ENCODE measurements around the gene CRTC2. TPM values are rescaled to one million over a fixed set of nuclear protein-coding genes. Genes with fewer than 3 reads are reported as not detected.

CRTC2 gene
- polyA plus RNA-seq, 2 donors = 17.0 to 36.8 TPM

- WGBS, 2 donors = 90 to 91% methylated on average over 11 of the region's 11 CpGs
- Histone ChIP-seq H3K4me3 (ENCODE audit: low read depth in 1 of 2, low read length in 2 of 2) (no peak overlapping the region), H3K4me1 (ENCODE audit: control insufficient read depth in 2 of 2, insufficient read depth in 2 of 2, low read length in 1 of 2) (peaks cover 0 to 15% of the 10 kb centered on the region in 2 donors), H3K9me3 (ENCODE audit: control insufficient read depth in 2 of 2, insufficient read depth in 1 of 2, low read depth in 1 of 2, low read length in 1 of 2) (no peaks in the 10 kb centered on the region), H3K27me3 (ENCODE audit: control insufficient read depth in 1 of 2, insufficient read depth in 2 of 2, low read length in 2 of 2) (no peaks in the 10 kb centered on the region), H3K27ac (ENCODE audit: low read depth in 2 of 2, low read length in 1 of 2) (no peak overlapping the region), H3K36me3 (ENCODE audit: control insufficient read depth in 2 of 2, insufficient read depth in 2 of 2, low read length in 1 of 2) (peaks cover 8 to 38% of the 10 kb centered on the region in 2 donors)
Observed at GRCh38 chr1:153942766-153943549, 15.5 kb downstream of the CRTC2 start.

- 93% methylated on average over 33 to 34 of the region's 34 CpGs for WGBS, 2 donors
- H3K27me3 ChIP-seq (ENCODE audit: control insufficient read depth in 1 of 2, insufficient read depth in 2 of 2, low read length in 2 of 2) = no peaks in the 10 kb centered on the region
- H3K36me3 ChIP-seq (ENCODE audit: control insufficient read depth in 2 of 2, insufficient read depth in 2 of 2, low read length in 1 of 2) = peaks cover 15 to 43% of the 10 kb centered on the region in 2 donors
- no peak overlapping the region for H3K4me3 ChIP-seq (ENCODE audit: low read depth in 1 of 2, low read length in 2 of 2)
- H3K9me3 ChIP-seq (ENCODE audit: control insufficient read depth in 2 of 2, insufficient read depth in 1 of 2, low read depth in 1 of 2, low read length in 1 of 2) = no peaks in the 10 kb centered on the region
- no peak overlapping the region for H3K27ac ChIP-seq (ENCODE audit: low read depth in 2 of 2, low read length in 1 of 2)
- H3K4me1 ChIP-seq (ENCODE audit: control insufficient read depth in 2 of 2, insufficient read depth in 2 of 2, low read length in 1 of 2) = peaks cover 0 to 15% of the 10 kb centered on the region in 2 donors
Observed at GRCh38 chr1:153941826-153942725, 16.3 kb downstream of the CRTC2 start.

- peaks cover 0 to 15% of the 10 kb centered on the region in 2 donors for H3K4me1 ChIP-seq (ENCODE audit: control insufficient read depth in 2 of 2, insufficient read depth in 2 of 2, low read length in 1 of 2)
- no peak overlapping the region for H3K4me3 ChIP-seq (ENCODE audit: low read depth in 1 of 2, low read length in 2 of 2)
- no peaks in the 10 kb centered on the region for H3K9me3 ChIP-seq (ENCODE audit: control insufficient read depth in 2 of 2, insufficient read depth in 1 of 2, low read depth in 1 of 2, low read length in 1 of 2)
- peaks cover 20 to 55% of the 10 kb centered on the region in 2 donors for H3K36me3 ChIP-seq (ENCODE audit: control insufficient read depth in 2 of 2, insufficient read depth in 2 of 2, low read length in 1 of 2)
- WGBS, 2 donors = 93 to 100% methylated on average over 8 of the region's 8 CpGs
- no peak overlapping the region for H3K27ac ChIP-seq (ENCODE audit: low read depth in 2 of 2, low read length in 1 of 2)
- no peaks in the 10 kb centered on the region for H3K27me3 ChIP-seq (ENCODE audit: control insufficient read depth in 1 of 2, insufficient read depth in 2 of 2, low read length in 2 of 2)
Observed at GRCh38 chr1:153940756-153941155, 17.7 kb downstream of the CRTC2 start.

GRCh38 chr1:153939476-153939875 is 18.9 kb downstream of the CRTC2 start:
- no peak overlapping the region for H3K4me3 ChIP-seq (ENCODE audit: low read depth in 1 of 2, low read length in 2 of 2)
- no peak overlapping the region for H3K27ac ChIP-seq (ENCODE audit: low read depth in 2 of 2, low read length in 1 of 2)
- H3K4me1 ChIP-seq (ENCODE audit: control insufficient read depth in 2 of 2, insufficient read depth in 2 of 2, low read length in 1 of 2) = peaks cover 0 to 6% of the 10 kb centered on the region in 2 donors
- peaks cover 28 to 61% of the 10 kb centered on the region in 2 donors for H3K36me3 ChIP-seq (ENCODE audit: control insufficient read depth in 2 of 2, insufficient read depth in 2 of 2, low read length in 1 of 2)
- 94 to 95% methylated on average over 12 of the region's 12 CpGs for WGBS, 2 donors
- H3K27me3 ChIP-seq (ENCODE audit: control insufficient read depth in 1 of 2, insufficient read depth in 2 of 2, low read length in 2 of 2) = no peaks in the 10 kb centered on the region
- no peaks in the 10 kb centered on the region for H3K9me3 ChIP-seq (ENCODE audit: control insufficient read depth in 2 of 2, insufficient read depth in 1 of 2, low read depth in 1 of 2, low read length in 1 of 2)

- Histone ChIP-seq H3K36me3 (ENCODE audit: control insufficient read depth in 2 of 2, insufficient read depth in 2 of 2, low read length in 1 of 2) (peaks cover 28 to 62% of the 10 kb centered on the region in 2 donors), H3K4me1 (ENCODE audit: control insufficient read depth in 2 of 2, insufficient read depth in 2 of 2, low read length in 1 of 2) (peaks cover 0 to 2% of the 10 kb centered on the region in 2 donors), H3K27me3 (ENCODE audit: control insufficient read depth in 1 of 2, insufficient read depth in 2 of 2, low read length in 2 of 2) (no peaks in the 10 kb centered on the region), H3K9me3 (ENCODE audit: control insufficient read depth in 2 of 2, insufficient read depth in 1 of 2, low read depth in 1 of 2, low read length in 1 of 2) (no peaks in the 10 kb centered on the region), H3K27ac (ENCODE audit: low read depth in 2 of 2, low read length in 1 of 2) (no peak overlapping the region), H3K4me3 (ENCODE audit: low read depth in 1 of 2, low read length in 2 of 2) (no peak overlapping the region)
- WGBS, 2 donors = 97 to 98% methylated on average over 3 of the region's 3 CpGs
Observed at GRCh38 chr1:153938996-153939395, 19.4 kb downstream of the CRTC2 start.

- H3K9me3 ChIP-seq (ENCODE audit: control insufficient read depth in 2 of 2, insufficient read depth in 1 of 2, low read depth in 1 of 2, low read length in 1 of 2) = no peaks in the 10 kb centered on the region
- H3K36me3 ChIP-seq (ENCODE audit: control insufficient read depth in 2 of 2, insufficient read depth in 2 of 2, low read length in 1 of 2) = peaks cover 30 to 73% of the 10 kb centered on the region in 2 donors
- 96% methylated on average over 10 of the region's 10 CpGs for WGBS, 2 donors
Observed at GRCh38 chr1:153937331-153937730, 21.1 kb downstream of the CRTC2 start.

GRCh38 chr1:153936011-153936802 is 22.2 kb downstream of the CRTC2 start:
- 93 to 95% methylated on average over 12 of the region's 12 CpGs for WGBS, 2 donors
- peaks cover 29 to 69% of the 10 kb centered on the region in 2 donors for H3K36me3 ChIP-seq (ENCODE audit: control insufficient read depth in 2 of 2, insufficient read depth in 2 of 2, low read length in 1 of 2)
- H3K27ac ChIP-seq (ENCODE audit: low read depth in 2 of 2, low read length in 1 of 2) = no peak overlapping the region
- no peaks in the 10 kb centered on the region for H3K27me3 ChIP-seq (ENCODE audit: control insufficient read depth in 1 of 2, insufficient read depth in 2 of 2, low read length in 2 of 2)
- H3K4me1 ChIP-seq (ENCODE audit: control insufficient read depth in 2 of 2, insufficient read depth in 2 of 2, low read length in 1 of 2) = no peaks in the 10 kb centered on the region
- H3K9me3 ChIP-seq (ENCODE audit: control insufficient read depth in 2 of 2, insufficient read depth in 1 of 2, low read depth in 1 of 2, low read length in 1 of 2) = no peaks in the 10 kb centered on the region
- no peak overlapping the region for H3K4me3 ChIP-seq (ENCODE audit: low read depth in 1 of 2, low read length in 2 of 2)

More at GRCh38 chr1:153937331-153937730, 21.1 kb downstream of the CRTC2 start:
- Histone ChIP-seq H3K27me3 (ENCODE audit: control insufficient read depth in 1 of 2, insufficient read depth in 2 of 2, low read length in 2 of 2) (no peaks in the 10 kb centered on the region), H3K4me3 (ENCODE audit: low read depth in 1 of 2, low read length in 2 of 2) (no peak overlapping the region), H3K4me1 (ENCODE audit: control insufficient read depth in 2 of 2, insufficient read depth in 2 of 2, low read length in 1 of 2) (no peaks in the 10 kb centered on the region), H3K27ac (ENCODE audit: low read depth in 2 of 2, low read length in 1 of 2) (no peak overlapping the region)

- H3K27ac ChIP-seq (ENCODE audit: low read depth in 2 of 2, low read length in 1 of 2) = no peak overlapping the region
- H3K27me3 ChIP-seq (ENCODE audit: control insufficient read depth in 1 of 2, insufficient read depth in 2 of 2, low read length in 2 of 2) = no peaks in the 10 kb centered on the region
- no peaks in the 10 kb centered on the region for H3K4me1 ChIP-seq (ENCODE audit: control insufficient read depth in 2 of 2, insufficient read depth in 2 of 2, low read length in 1 of 2)
- H3K36me3 ChIP-seq (ENCODE audit: control insufficient read depth in 2 of 2, insufficient read depth in 2 of 2, low read length in 1 of 2) = peaks cover 25 to 62% of the 10 kb centered on the region in 2 donors
- H3K4me3 ChIP-seq (ENCODE audit: low read depth in 1 of 2, low read length in 2 of 2) = no peak overlapping the region
- 96 to 97% methylated on average over 9 of the region's 9 CpGs for WGBS, 2 donors
- H3K9me3 ChIP-seq (ENCODE audit: control insufficient read depth in 2 of 2, insufficient read depth in 1 of 2, low read depth in 1 of 2, low read length in 1 of 2) = no peaks in the 10 kb centered on the region
Observed at GRCh38 chr1:153934746-153935145, 23.7 kb downstream of the CRTC2 start.

GRCh38 chr1:153933955-153934354 is 24.5 kb downstream of the CRTC2 start:
- H3K4me3 ChIP-seq (ENCODE audit: low read depth in 1 of 2, low read length in 2 of 2) = no peak overlapping the region
- no peaks in the 10 kb centered on the region for H3K4me1 ChIP-seq (ENCODE audit: control insufficient read depth in 2 of 2, insufficient read depth in 2 of 2, low read length in 1 of 2)
- 95 to 97% methylated on average over 11 of the region's 11 CpGs for WGBS, 2 donors
- no peaks in the 10 kb centered on the region for H3K9me3 ChIP-seq (ENCODE audit: control insufficient read depth in 2 of 2, insufficient read depth in 1 of 2, low read depth in 1 of 2, low read length in 1 of 2)
- H3K27me3 ChIP-seq (ENCODE audit: control insufficient read depth in 1 of 2, insufficient read depth in 2 of 2, low read length in 2 of 2) = no peaks in the 10 kb centered on the region
- peaks cover 28 to 57% of the 10 kb centered on the region in 2 donors for H3K36me3 ChIP-seq (ENCODE audit: control insufficient read depth in 2 of 2, insufficient read depth in 2 of 2, low read length in 1 of 2)
- H3K27ac ChIP-seq (ENCODE audit: low read depth in 2 of 2, low read length in 1 of 2) = no peak overlapping the region
